Activated CD4-positive, alpha-beta T cell treated with anti-CD3 and anti-CD28 coated beads for 24 hours (primary cell): ENCODE data around the gene INCA1.
A peak's percentile ranks its signal among the peaks of the same experiment; 100 is the strongest.

Experiments used
- DNase-seq, 2 donors: peaks; one replicate each; pipeline ENCODE4 v3.0.0-alpha.2; 2020; ENCODE audit warnings: low read depth in 2 of 2

Gene INCA1

DNA sequence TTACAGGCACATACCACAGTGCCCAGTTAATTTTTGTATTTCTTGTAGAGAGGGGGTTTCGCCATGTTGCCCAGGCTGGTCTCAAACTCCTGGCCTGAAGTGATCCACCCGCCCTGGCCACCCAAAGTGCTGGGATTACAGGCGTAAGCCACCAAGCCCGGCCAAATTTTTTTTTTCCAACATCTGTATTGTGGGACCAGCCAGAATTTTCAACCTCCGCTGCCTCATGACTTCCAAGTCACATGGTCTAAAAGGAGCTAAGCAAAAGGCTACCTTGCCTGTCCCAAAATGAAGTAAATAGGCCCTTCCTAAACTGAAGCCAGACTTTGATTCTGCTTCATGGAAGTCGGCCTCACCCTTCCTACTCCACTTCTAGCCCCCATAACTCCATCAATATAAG, 25.5 kb downstream of the INCA1 start:
- no peak for DNase-seq

GRCh38 chr17:4970273-4970672, 27.0 kb downstream of the INCA1 start:
- no peak for DNase-seq

GRCh38 chr17:4969551-4970173, 27.7 kb downstream of the INCA1 start:
- DNase-seq = no peak

- peak in 1 of 2 donors; percentile 44 for DNase-seq
Measured at GRCh38 chr17:4969047-4969550, 28.2 kb downstream of the INCA1 start.

GRCh38 chr17:4968486-4969046, 28.8 kb downstream of the INCA1 start:
- DNase-seq = no peak

GRCh38 chr17:4967539-4968485, 29.5 kb downstream of the INCA1 start, which contains the start of gene SPAG7:
SPAG7 (minus strand) TSS chr17:4967817; CDS start chr17:4967804, 13 bp downstream.
- DNase-seq = peak; percentile 88 to 90

GRCh38 chr17:4966844-4967538, 30.3 kb downstream of the INCA1 start:
- peak; percentile 84 to 88 for DNase-seq

GRCh38 chr17:4965311-4965986, 31.9 kb downstream of the INCA1 start:
- DNase-seq = no peak

- no peak for DNase-seq
Measured at GRCh38 chr17:4960279-4960922, 36.9 kb downstream of the INCA1 start.

DNA sequence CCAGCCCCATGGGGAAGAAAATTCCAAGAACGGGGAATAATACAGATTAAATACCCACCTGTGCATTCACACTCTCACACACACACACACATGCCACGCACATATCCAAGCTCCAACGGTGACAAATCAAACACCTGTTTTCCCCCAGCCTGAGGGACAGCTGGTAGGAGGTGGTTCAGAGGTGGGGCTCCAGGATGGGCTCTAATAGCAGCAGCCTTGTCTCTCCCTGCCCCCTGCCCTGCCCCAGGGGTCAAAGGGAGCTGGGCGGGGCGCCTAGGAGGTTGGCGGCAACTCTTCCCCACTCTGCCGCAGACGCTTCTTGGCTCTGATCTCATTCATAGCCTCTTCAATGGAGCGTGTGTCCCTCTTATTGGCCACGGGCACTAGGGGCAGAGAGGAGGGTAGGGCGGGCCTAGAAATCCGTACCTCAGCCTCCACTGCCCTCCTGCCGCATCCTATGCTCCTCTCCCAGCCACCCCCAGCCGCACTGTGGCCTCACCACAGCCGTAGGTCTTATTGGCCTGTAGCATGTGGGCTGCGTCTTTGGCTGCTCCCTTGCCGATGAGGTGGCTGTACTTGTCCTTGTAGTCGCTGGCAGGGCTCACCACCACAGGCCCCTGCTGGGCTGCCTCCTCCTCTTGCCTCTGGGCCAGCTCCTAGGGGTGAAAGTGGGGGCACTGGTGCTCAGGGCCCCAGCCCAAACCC, 37.9 kb downstream of the INCA1 start:
- DNase-seq = no peak

- DNase-seq = no peak
Measured at GRCh38 chr17:4958102-4958501, 39.2 kb downstream of the INCA1 start.

DNA sequence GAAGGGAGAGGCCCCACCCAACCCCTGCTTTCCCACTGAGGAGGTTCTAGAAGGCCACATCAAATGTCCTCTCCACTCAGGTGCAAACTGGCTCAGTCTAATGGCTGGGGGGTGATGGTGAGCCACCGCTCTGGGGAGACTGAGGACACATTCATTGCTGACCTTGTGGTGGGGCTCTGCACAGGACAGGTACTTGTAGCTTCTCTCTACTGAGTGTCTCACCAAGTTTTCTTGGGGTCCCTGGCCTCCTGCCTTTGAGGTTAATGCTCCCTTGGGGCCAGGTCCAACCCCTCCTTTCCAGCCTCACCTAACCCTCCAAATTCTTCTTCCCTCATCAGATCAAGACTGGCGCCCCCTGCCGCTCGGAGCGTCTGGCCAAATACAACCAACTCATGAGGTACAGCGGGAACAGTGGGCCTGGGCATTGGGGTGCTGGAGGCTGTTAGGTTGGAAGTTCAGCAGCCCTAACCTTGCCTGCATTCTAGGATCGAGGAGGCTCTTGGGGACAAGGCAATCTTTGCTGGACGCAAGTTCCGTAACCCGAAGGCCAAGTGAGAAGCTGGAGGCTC, 40.7 kb downstream of the INCA1 start:
- DNase-seq = no peak

DNA sequence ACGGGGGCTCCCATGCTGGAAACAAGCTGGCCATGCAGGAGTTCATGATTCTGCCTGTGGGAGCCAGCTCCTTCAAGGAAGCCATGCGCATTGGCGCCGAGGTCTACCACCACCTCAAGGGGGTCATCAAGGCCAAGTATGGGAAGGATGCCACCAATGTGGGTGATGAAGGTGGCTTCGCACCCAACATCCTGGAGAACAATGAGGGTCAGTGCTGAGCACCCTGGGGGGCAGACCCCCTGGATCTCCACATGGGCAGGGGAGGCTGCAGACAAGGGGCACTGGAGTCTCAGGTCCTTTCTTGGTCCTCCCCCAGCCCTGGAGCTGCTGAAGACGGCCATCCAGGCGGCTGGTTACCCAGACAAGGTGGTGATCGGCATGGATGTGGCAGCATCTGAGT, 42.2 kb downstream of the INCA1 start:
- no peak for DNase-seq

GRCh38 chr17:4953451-4953961, 43.8 kb downstream of the INCA1 start:
- DNase-seq = no peak

DNA sequence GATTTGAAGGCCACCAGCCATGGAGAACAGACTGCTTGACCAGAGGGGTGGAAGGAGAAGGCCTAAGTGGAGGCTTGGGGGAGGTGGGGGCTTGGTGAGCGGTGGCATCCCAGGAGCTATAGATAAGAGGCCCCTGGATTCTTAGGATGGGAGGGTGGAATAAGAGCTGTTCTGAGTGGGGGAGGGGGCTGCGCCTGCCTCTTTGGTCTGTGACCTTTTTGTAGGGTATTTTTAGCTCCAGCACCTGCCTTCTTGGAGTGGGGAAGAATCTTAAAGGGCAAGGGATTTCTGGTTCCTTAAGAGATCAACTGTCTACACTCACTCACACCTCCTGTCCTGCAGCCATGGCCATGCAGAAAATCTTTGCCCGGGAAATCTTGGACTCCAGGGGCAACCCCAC, 45.8 kb downstream of the INCA1 start:
- no peak for DNase-seq

GRCh38 chr17:4950746-4951204, 46.5 kb downstream of the INCA1 start, which contains the start of gene ENO3:
ENO3 (plus strand) TSS chr17:4951119; CDS start chr17:4951830, 711 bp downstream.
- DNase-seq = no peak

GRCh38 chr17:4950075-4950745, 47.1 kb downstream of the INCA1 start:
- no peak for DNase-seq

- DNase-seq = peak; percentile 67 to 74
Measured at GRCh38 chr17:4949321-4950074, 47.8 kb downstream of the INCA1 start.
